Measurements from ENCODE around the gene ATG3.

- TF ChIP-seq CTCF (optimal IDR thresholded peaks at IDR 0.05 in 1 of 3, IDR thresholded peaks at IDR 0.05 in 1 of 3, conservative IDR thresholded peaks at IDR 0.05 in 1 of 3; ENCODE audit: extremely low read depth in 1 of 3, insufficient read depth in 2 of 3, low read length in 3 of 3) (no peak), EZH2 (IDR thresholded peaks at IDR 0.05; ENCODE audit: low read length) (no peak)
These were observed 31.2 kb downstream of the ATG3 start for GRCh38 chr3:112530573-112530972.
